Measurements from ENCODE around the gene C11orf54.

C11orf54 gene

DNA sequence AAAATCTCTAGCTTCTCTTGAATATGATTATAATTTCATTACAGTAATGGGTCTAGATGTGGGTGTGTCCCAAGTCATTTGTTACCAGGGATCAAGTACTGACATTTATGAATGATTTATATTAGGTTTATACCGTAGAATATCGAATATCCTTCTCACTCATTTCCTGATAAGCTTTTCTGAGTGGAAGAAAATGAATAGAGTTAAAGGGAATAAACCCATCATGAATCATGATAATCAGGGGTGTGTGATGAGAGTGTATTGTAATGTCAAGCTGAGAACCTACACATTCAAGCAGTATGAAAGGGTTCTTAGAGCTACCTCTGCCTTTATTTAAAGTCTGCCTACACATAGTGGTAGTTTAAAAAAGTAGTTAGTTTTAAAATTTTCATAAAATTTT is 59.9 kb downstream of the C11orf54 start:
- DNase-seq: no peak
- intact Hi-C loops (cut with DNase I): no loop called here

DNA sequence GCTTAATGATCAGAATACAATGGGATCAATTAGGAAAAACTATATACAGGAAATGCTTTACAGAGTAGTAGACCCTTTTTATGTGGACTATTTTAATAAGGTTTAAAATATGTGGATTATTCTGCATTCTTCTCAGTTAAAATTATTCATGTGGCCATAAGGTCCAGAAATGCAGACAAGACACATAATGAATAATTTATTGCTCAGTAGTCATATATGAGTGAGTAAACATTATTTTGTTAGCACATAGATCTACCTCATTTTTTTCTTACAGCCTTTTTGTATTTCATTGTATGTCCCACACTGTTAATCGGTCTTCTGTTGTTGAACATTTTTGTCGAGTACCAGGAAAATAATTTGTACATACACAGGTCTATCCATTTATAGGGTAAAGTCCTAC is 63.4 kb downstream of the C11orf54 start:
- no peak for DNase-seq
- intact Hi-C loops (cut with DNase I): no loop called here

DNA sequence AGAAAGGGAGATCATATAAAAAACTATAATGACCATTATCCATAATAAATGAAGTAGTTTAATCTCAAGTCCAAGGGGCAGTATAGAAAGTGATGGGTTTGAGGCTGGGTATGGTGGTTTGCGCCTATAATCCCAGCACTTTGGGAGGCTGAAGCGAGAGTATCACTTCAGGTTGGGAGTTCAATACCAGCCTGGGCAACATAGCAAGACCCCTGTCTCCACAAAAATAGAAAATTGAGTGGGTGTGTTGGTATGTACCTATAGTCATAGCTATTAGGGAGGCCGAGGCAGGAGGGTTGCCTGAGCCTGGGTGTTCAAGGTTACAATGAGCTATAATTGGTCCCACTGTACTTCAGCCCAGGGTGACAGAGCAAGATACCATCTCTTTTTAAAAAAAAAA is 66.5 kb downstream of the C11orf54 start:
- intact Hi-C loops (cut with DNase I): no loop called here
- no peak for DNase-seq

DNA sequence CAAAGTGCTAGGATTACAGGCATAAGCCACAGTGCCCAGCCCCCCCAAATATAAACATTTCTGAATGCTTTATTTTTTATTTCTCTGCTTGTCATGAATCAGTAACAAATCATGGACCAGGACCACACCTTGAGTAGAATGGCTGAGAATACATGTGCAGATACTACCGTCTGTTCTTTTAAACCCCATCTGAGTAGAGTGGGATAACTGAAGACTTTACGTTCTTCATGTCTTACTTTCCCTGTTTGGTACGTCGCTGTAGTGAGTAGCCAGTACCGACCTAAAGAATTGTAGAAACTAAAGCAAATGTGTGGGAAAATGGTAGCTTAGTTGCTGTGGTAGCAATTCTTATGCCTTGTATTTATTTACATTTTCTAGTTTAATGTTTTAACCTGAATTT is 72.5 kb downstream of the C11orf54 start:
- intact Hi-C loops (cut with DNase I): no loop called here
- DNase-seq: no peak
